Astrocyte (in vitro differentiated cells and primary cell): Measurements from ENCODE around the gene TMPRSS6.

Experiments used
- EZH2 ChIP-seq: IDR thresholded peaks from 2 replicates; pipeline ENCODE4 v1.6.1; 2012; ENCODE audit warnings: mild to moderate bottlenecking, low read length, inconsistent platforms; ENCODE audit not compliant: insufficient read depth
- TF ChIP-seq, protein P1 (sequence below): IDR thresholded peaks from 2 replicates; pipeline ENCODE4 v1.5.1; 2011; ENCODE audit warnings: low read depth, mild to moderate bottlenecking, inconsistent platforms, low read length, moderate library complexity; ENCODE audit not compliant: insufficient read depth

DNA sequence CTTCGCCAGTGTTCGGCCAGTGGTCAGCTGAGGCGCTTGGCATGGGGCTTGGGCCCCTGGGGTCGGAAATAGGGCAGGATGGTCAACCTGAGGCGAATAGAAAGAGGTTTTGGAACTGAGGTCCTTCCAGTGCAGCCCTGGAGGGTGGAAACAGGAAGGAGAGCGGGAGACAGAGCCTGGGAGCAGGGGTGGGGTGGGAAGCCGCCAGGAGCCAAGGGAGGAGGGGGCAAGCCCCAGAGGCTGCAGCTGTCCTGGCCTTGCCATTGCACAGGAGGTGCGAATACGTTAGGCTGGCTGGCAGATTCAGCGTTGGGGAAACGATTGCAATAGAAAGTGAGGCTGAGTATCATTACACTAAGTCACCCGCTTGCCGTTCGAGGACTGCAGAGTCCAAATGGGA is 71.8 kb downstream of the TMPRSS6 start:
- TF ChIP-seq, protein P1, sequence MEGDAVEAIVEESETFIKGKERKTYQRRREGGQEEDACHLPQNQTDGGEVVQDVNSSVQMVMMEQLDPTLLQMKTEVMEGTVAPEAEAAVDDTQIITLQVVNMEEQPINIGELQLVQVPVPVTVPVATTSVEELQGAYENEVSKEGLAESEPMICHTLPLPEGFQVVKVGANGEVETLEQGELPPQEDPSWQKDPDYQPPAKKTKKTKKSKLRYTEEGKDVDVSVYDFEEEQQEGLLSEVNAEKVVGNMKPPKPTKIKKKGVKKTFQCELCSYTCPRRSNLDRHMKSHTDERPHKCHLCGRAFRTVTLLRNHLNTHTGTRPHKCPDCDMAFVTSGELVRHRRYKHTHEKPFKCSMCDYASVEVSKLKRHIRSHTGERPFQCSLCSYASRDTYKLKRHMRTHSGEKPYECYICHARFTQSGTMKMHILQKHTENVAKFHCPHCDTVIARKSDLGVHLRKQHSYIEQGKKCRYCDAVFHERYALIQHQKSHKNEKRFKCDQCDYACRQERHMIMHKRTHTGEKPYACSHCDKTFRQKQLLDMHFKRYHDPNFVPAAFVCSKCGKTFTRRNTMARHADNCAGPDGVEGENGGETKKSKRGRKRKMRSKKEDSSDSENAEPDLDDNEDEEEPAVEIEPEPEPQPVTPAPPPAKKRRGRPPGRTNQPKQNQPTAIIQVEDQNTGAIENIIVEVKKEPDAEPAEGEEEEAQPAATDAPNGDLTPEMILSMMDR: no peak
- no peak for TF ChIP-seq EZH2
